ENCODE data around the gene USP36.
A peak's percentile ranks its signal among the peaks of the same experiment; 100 is the strongest.

USP36 gene

DNA sequence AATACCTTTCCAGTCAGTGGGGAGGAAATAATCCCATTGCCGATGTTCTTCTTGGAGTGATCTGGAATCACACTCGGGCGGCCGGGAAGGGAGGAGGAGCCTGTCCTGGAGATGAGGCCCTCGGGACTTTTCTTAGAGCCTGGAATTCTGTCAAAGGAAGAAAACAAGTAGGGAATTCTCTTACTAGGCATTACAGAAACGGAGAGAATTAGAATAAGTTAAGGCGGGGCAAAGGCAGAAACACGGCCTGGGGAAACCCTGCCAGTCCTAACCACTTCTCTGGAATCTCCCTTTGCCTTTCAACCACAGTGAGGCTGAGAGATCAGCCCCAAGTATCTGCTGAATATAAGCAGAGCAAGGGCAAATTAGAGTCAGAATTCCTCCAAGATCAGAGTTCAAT, 27.8 kb downstream of the USP36 start:
- no peak for DNase-seq (ENCODE audit: low read depth)

DNA sequence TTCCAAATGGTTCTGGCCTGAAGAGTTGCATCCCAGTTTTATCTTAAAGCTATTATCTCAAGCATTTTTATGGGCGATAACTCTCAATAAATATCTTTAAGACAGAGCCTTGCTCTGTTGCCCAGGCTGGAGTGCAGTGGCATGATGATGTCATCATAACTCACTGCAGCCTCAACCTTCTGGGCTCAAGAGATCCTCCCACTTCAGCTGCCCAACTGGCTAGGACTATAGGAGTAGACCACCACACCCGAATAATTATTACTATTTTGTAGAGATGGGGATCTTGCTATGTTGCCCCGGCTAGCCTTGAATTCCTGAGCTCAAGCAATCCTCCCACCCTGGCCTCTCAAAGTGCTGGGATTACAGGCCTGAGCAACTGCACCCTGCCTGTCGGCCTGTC, 32.5 kb downstream of the USP36 start:
- no peak for DNase-seq (ENCODE audit: low read depth)

DNA sequence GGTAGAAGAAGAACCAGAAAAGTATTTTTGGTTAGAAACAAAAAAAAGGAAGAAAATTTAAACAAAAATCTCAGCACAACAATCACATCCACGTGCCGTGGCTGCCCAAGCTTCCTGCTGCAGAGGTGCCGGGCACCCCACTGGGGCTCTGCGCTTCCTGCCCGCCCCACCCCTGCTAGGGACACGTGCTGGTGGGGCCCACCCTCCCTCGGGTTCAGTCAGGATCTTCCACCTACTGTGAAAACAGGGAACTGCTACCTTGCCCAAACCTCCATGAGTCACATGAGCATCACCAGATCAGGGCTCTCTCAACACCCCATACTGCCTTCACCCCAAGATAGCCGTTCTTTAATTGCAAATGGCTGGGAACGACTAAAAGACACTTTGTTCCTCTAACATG, 34.2 kb downstream of the USP36 start:
- DNase-seq (ENCODE audit: low read depth), result peak; percentile 56

GRCh38 chr17:78805301-78805700, 35.3 kb downstream of the USP36 start:
- DNase-seq (ENCODE audit: low read depth), result peak; percentile 55

DNA sequence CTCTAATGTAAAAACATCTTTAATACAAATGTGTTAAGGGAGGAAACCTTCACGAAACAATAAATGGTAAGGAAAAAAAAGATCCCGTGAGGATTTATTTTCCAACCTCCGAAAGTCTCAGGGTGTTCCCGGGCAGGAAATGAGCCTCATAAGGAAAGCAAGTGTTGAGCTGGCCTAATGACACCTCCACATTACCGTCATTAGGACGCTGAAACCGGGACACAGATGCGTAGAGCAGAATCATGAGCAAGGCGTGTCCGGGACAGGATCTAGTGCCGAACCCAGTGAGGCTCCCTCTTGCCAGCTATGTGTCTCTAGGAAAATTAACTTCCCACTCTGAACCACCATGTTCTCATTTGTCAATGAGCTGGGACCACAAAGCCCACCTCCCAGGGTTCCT, 35.8 kb downstream of the USP36 start:
- no peak for DNase-seq (ENCODE audit: low read depth)

DNA sequence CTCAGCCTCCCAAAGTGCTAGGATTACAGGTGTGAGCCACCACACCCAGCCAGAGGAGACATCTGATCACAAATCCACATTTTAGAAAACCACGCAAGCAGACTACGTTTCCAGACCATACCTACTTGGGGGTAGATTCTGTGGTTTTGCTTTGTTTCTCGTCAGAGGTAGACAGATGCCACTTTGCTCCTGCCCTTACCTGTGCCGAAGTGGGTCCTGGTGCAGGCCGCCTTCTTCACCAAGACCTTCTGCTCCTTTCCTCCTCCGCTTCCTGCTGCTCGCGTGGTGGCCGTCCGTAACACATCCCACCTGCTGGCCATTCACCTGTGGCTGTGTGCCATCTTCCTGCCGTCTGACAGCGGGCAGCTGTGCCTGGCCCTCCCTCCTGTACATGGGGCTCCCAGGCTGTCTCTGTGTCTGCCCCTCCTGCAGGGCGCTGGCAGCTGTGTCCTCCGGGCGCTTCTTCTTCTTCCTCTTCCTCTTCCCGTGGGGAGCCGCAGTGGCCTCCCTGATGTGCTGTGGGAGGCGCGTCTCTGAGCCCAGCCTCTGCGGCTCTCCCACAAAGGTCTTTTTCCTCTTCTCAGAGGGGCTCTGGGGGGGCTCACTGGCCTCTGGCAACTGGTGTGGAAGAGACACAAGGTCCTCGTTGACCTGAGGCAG, 37.3 kb downstream of the USP36 start:
- no peak for DNase-seq (ENCODE audit: low read depth)

- no peak for DNase-seq (ENCODE audit: low read depth)
Measured at GRCh38 chr17:78802459-78802858, 38.2 kb downstream of the USP36 start.

DNA sequence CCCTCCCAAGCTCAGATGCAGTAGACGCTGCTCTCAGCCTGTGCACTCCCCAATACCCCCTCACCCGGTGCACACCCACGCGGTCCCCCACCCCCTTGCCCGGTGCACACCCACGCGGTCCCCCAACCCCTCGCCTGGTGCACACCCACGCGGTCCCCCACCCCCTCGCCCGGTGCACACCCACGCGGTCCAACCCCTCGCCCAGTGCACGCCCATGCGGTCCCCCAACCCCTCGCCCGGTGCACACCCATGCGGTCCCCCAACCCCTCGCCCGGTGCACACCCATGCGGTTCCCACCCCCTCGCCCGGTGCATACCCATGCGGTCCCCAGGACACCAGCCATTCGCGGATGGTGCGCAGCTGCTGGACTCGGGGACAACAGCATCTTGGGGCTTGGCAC, 38.6 kb downstream of the USP36 start:
- no peak for DNase-seq (ENCODE audit: low read depth)

GRCh38 chr17:78800132-78800931, 40.3 kb downstream of the USP36 start:
- DNase-seq (ENCODE audit: low read depth), result no peak

DNA sequence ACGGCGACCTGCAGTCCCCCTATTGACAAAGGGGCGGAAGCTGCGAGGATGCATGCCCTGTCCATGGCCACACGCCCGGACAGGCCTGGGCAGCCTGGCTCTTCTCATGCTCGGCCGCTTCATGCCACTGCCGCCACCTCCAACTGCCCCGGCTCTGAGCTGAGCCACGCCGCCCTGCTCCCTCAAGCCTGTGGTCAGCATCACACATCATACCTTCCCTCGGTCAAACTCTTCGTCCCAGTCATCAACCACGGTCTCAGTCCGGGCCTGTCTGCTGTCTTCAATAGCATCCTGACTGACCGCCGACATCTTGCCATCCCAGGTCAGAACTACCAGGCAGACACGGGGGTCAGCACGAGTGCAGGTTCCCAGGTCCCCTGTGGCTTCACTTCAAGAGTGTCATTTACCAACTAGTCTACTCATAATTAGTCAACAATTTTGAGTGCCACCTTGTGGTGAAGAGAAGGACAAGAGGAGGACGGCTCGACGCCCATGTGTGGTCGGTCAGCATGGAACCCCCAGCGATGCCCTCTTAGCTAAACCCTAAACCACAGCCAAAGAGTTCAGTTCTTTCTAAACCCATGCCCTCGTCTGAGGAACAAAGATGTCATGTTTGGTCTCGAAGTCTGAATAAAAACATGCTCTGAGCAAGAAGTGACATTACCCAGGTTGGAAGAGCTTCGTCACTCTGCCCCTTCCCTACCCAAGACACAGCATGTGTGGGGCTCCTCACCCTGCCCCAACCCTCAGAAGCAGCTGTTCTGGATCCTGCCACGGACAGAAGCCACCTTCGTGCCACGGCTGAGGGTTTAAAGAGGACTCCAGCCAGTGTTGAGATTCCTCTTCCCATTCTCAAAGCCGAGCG, 41.7 kb downstream of the USP36 start:
- DNase-seq (ENCODE audit: low read depth), result no peak

DNA sequence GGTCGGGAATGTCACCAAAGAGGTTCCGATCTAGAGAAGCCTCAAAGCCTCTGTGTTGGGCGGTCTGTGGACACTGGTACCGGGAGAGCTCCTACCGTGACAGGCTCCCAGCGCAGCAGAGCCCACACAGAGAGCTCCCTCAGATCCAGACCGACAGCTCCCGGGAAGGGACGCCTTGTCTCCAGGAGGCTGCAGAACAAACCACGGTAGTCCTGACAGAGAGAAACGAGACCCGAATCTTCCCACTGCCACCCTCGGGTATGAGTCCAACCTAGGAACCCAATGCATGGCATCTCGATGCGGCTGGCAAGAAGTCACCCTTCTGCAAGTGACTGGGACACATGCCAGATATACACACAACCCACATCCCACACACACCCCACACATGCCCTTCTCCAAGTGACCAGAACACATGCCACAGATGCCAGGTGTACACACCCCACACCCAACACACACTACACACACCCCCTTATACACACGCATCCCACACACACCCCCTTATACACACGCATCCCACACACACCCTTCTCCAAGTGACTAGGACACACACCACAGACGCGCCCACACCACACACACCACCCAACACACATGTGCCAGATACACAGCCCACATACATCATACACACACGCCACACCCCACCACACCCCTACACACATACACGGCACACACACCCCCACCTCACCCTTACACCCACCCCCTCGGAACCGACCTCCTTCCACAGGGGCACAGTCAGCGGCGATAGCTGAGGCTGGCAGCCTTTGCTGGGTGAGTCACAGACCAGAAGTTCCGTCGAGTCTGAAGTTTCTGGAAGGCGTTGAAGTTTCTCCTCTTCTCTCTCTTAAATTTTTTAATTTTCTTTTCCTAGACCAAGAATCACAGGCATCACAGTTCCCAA, 42.7 kb downstream of the USP36 start:
- DNase-seq (ENCODE audit: low read depth), result no peak

GRCh38 chr17:78797213-78797612, 43.4 kb downstream of the USP36 start:
- DNase-seq (ENCODE audit: low read depth), result no peak

- DNase-seq (ENCODE audit: low read depth), result no peak
Measured at GRCh38 chr17:78796517-78796900, 44.1 kb downstream of the USP36 start.

- no peak for DNase-seq (ENCODE audit: low read depth)
Measured at GRCh38 chr17:78795861-78796516, 44.6 kb downstream of the USP36 start.

DNA sequence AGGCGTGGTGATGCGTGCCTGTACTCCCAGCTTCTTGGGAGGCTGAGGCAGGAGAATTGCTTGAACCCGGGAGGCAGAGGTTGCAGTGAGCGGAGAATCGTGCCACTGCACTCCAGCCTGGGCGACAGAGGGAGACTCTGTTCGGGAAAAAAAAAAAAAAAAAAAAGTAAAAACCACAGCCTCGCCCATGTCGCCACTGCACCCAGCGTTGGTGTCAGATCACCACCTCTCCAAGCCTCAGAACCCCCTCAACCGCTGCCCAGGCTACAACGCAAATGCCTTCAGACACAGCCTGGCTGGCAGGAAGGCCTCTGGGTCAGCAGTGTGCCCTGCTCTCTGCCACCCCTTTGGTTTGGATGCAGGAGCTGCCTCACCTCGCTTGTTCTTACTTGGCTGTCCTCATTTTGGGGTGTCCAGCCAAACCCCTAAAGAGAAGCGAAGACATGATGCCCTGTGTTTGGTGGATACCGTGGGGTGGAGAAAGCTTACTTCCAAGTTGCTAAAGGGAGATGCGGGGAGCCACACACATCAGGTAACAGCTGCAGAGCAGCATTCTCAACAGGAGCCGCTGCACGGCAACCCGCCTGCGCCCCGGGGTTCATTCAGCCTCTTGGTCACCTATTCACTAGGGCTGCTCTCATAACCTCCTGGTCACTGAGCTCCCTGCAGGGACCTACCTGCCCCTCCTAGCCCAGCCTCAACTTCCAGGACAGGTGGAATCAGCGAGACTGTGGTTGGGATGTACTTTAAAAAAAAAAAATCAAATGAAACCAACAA, 45.6 kb downstream of the USP36 start:
- no peak for DNase-seq (ENCODE audit: low read depth)

DNA sequence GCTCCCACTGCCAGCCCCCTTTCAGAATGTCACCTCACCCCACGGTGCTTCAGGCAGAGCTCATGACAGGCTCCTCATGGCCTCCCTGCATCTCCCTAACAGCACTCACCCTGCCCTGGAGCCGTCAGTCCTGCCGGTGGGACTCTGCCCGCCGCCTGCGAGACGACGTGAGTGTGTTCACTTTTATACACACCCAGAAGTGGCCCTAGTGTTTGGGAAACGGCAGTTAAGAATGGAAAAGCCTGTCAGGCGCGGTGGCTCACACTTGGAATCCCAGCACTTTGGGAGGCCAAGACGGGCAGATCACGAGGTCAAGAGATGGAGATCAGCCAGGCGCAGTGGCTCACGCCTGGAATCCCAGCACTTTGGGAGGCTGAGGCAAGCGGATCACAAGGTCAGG, 46.2 kb downstream of the USP36 start:
- DNase-seq (ENCODE audit: low read depth), result no peak

GRCh38 chr17:78793968-78794367, 46.6 kb downstream of the USP36 start:
- DNase-seq (ENCODE audit: low read depth), result no peak

DNA sequence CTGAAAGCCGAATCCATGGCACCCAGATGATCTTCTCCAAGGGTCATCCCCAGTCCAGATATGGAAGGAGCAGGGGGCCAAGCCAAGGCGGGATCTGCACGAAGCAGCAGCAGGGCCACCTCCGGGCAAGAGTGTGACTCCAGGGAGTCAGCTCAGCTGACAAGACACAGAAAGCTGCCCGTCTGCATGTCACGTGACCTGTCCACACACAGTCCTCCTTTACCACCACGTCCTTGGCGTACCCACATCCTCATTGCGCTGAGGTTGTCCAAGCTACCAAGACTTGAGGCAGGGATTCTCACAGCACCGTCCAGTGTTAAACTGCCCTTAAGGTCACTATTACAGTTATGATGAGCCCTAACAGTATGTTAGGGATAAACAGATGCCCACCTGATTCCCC, 47.2 kb downstream of the USP36 start:
- DNase-seq (ENCODE audit: low read depth), result no peak

- no peak for DNase-seq (ENCODE audit: low read depth)
Measured at GRCh38 chr17:78791840-78792709, 48.5 kb downstream of the USP36 start.
